ENCODE measurements around the gene WBP2.
"Not testable (repeated sequence)": the region's sequence is repeated elsewhere in the genome, so short reads cannot be mapped to it uniquely, and the experiment has no call there.

DNA sequence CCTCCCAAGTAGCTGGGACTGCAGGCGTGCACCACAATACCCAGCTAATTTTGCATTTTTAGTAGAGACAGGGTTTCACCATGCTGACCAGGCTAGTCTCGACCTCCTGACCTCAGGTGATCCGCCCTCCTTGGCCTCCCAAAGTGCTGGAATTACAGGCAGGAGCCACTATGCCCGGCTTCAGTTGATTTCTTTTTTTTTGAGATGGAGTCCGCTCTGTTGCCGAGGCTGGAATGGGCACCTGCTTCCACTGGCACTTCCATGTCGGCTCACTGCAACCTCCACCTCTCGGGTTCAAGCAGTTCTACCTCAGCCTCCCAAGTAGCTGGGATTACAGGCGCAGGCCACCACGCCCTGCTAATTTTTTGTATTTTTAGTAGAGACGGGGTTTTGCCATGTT is 44.4 kb downstream of the WBP2 start:
- not testable (repeated sequence) for TF ChIP-seq EZH2 (optimal IDR thresholded peaks at IDR 0.05; ENCODE audit: low read depth, low read length); EZH2phosphoT487 (IDR thresholded peaks at IDR 0.05; ENCODE audit: low read length); CTCF (IDR thresholded peaks at IDR 0.05; ENCODE audit: low read length)

All from MM.1S (cell line).